Skeletal muscle tissue (tissue), 4 donors: Measurements from ENCODE around the gene CDH15. TPM values are rescaled to one million over a fixed set of nuclear protein-coding genes. Genes with fewer than 3 reads are reported as not detected.
A peak's percentile ranks its signal among the peaks of the same experiment; 100 is the strongest.

Experiments used
- H3K27ac ChIP-seq: one replicate; pipeline ENCODE4 v1.7.0; 2013; ENCODE audit warnings: mild to moderate bottlenecking, low read depth, low read length, inconsistent platforms
- H3K27me3 ChIP-seq, 3 donors: one replicate each; pipeline ENCODE4 v1.7.0; 2013; ENCODE audit warnings: low read length in 3 of 3; ENCODE audit not compliant: control insufficient read depth in 3 of 3, insufficient read depth in 3 of 3
- H3K36me3 ChIP-seq, 3 donors: one replicate each; pipeline ENCODE4 v1.7.0; 2013; ENCODE audit warnings: low read length in 3 of 3; ENCODE audit not compliant: control insufficient read depth in 3 of 3, insufficient read depth in 3 of 3
- H3K4me1 ChIP-seq, 3 donors: one replicate each; pipeline ENCODE4 v1.7.0; 2013; ENCODE audit warnings: low read length in 3 of 3, mild to moderate bottlenecking in 3 of 3; ENCODE audit not compliant: control insufficient read depth in 3 of 3, insufficient read depth in 3 of 3
- H3K4me3 ChIP-seq, 3 donors: one replicate each; pipeline ENCODE4 v1.7.0; 2013; ENCODE audit warnings: low read length in 3 of 3
- H3K9ac ChIP-seq, 3 donors: one replicate each; pipeline ENCODE4 v1.7.0; 2013; ENCODE audit warnings: low read length in 3 of 3, mild to moderate bottlenecking in 3 of 3, moderate library complexity in 2 of 3, low read depth in 1 of 3
- H3K9me3 ChIP-seq, 3 donors: one replicate each; pipeline ENCODE4 v1.7.0; 2013; ENCODE audit warnings: low read length in 3 of 3; ENCODE audit not compliant: control insufficient read depth in 3 of 3
- total RNA-seq: library from RNA; depleted of rRNA; stranded (reverse); fragments of >200 nt; gene quantifications from one replicate; pipeline ENCODE4 v1.2.3, GENCODE V29; 2014
- donor health status: Osteomylitis.

The CDH15 gene
- total RNA-seq, 1 donor from 2014 or later, result 124 TPM

GRCh38 chr16:89210165-89210903, 38.8 kb downstream of the CDH15 start:
- Histone ChIP-seq H3K9ac (no peak overlapping the region), H3K27ac (no peak overlapping the region), H3K36me3 (no peaks in the 10 kb centered on the region), H3K9me3 (no peaks in the 10 kb centered on the region), H3K4me3 (no peak overlapping the region), H3K27me3 (peaks cover 6 to 20% (median 15%) of the 10 kb centered on the region in 3 donors), H3K4me1 (peaks cover 0 to under 1% (median 0%) of the 10 kb centered on the region in 3 donors)

- H3K4me1 ChIP-seq, result peaks cover 0 to 4% (median 2%) of the 10 kb centered on the region in 3 donors
- H3K27me3 ChIP-seq, result peaks cover 6 to 20% (median 15%) of the 10 kb centered on the region in 3 donors
- no peaks in the 10 kb centered on the region for H3K9me3 ChIP-seq
- H3K36me3 ChIP-seq, result no peaks in the 10 kb centered on the region
- no peak overlapping the region for H3K4me3 ChIP-seq
- no peak overlapping the region for H3K9ac ChIP-seq
- H3K27ac ChIP-seq, result no peak overlapping the region
Observed at GRCh38 chr16:89210904-89211515, 39.5 kb downstream of the CDH15 start.

- H3K4me1 ChIP-seq, result peaks cover 9 to 16% (median 10%) of the 10 kb centered on the region in 3 donors
- peaks cover 7 to 16% (median 13%) of the 10 kb centered on the region in 3 donors for H3K36me3 ChIP-seq
- no peaks in the 10 kb centered on the region for H3K9me3 ChIP-seq
- peak overlapping the region; percentile 95 to 97 (median 96) for H3K9ac ChIP-seq
- no peaks in the 10 kb centered on the region for H3K27me3 ChIP-seq
- peak overlapping the region; percentile 92 to 95 (median 93) for H3K4me3 ChIP-seq
- H3K27ac ChIP-seq, result peak overlapping the region; percentile 95
Observed at GRCh38 chr16:89216315-89217137, 45.0 kb downstream of the CDH15 start.

GRCh38 chr16:89217138-89217387, 45.5 kb downstream of the CDH15 start:
- Histone ChIP-seq H3K36me3 (peaks cover 13 to 22% (median 19%) of the 10 kb centered on the region in 3 donors), H3K27me3 (no peaks in the 10 kb centered on the region), H3K4me1 (peaks cover 9 to 16% (median 10%) of the 10 kb centered on the region in 3 donors), H3K9me3 (no peaks in the 10 kb centered on the region), H3K9ac (peak overlapping the region; percentile 95 to 97 (median 96)), H3K4me3 (peak overlapping the region; percentile 92 to 95 (median 93)), H3K27ac (peak overlapping the region; percentile 95)

GRCh38 chr16:89217388-89218191, 46.0 kb downstream of the CDH15 start, which contains the start of gene ZNF778:
Gene ZNF778 (plus strand): TSS chr16:89217703. CDS start chr16:89221128, 3,425 bp downstream.
- peak within 1 kb of the TSS; percentile 95 for H3K27ac ChIP-seq
- H3K36me3 ChIP-seq, result peaks cover 16 to 26% (median 24%) of the 10 kb centered on the region in 3 donors
- peaks cover 9 to 16% (median 10%) of the 10 kb centered on the region in 3 donors for H3K4me1 ChIP-seq
- H3K9me3 ChIP-seq, result no peaks in the 10 kb centered on the region
- no peaks in the 10 kb centered on the region for H3K27me3 ChIP-seq
- peak within 1 kb of the TSS; percentile 95 to 97 (median 96) for H3K9ac ChIP-seq
- H3K4me3 ChIP-seq, result peak within 1 kb of the TSS; percentile 92 to 95 (median 93)

- no peak overlapping the region for H3K4me3 ChIP-seq
- H3K9me3 ChIP-seq, result no peaks in the 10 kb centered on the region
- peaks cover 31 to 41% (median 38%) of the 10 kb centered on the region in 3 donors for H3K36me3 ChIP-seq
- no peak overlapping the region for H3K9ac ChIP-seq
- no peaks in the 10 kb centered on the region for H3K27me3 ChIP-seq
- H3K27ac ChIP-seq, result no peak overlapping the region
- peaks cover 9 to 16% (median 10%) of the 10 kb centered on the region in 3 donors for H3K4me1 ChIP-seq
Observed at GRCh38 chr16:89219365-89219764, 47.8 kb downstream of the CDH15 start.

GRCh38 chr16:89221604-89222003, 50.1 kb downstream of the CDH15 start:
- Histone ChIP-seq H3K36me3 (peaks cover 42 to 57% (median 53%) of the 10 kb centered on the region in 3 donors), H3K9me3 (no peaks in the 10 kb centered on the region), H3K27ac (no peak overlapping the region), H3K4me1 (peaks cover 2 to 9% (median 6%) of the 10 kb centered on the region in 3 donors), H3K9ac (no peak overlapping the region), H3K27me3 (no peaks in the 10 kb centered on the region), H3K4me3 (no peak overlapping the region)

- Histone ChIP-seq H3K27ac (no peak overlapping the region), H3K27me3 (no peaks in the 10 kb centered on the region), H3K36me3 (peaks cover 55 to 70% (median 66%) of the 10 kb centered on the region in 3 donors), H3K9me3 (peaks cover 0 to 1% (median 0%) of the 10 kb centered on the region in 3 donors), H3K9ac (no peak overlapping the region), H3K4me3 (no peak overlapping the region), H3K4me1 (peaks cover 2 to 6% (median 3%) of the 10 kb centered on the region in 3 donors)
Observed at GRCh38 chr16:89222931-89223330, 51.4 kb downstream of the CDH15 start.

GRCh38 chr16:89224665-89225064, 53.1 kb downstream of the CDH15 start:
- Histone ChIP-seq H3K4me1 (peaks cover 0 to under 1% (median 0%) of the 10 kb centered on the region in 3 donors), H3K4me3 (no peak overlapping the region), H3K36me3 (peaks cover 58 to 77% (median 75%) of the 10 kb centered on the region in 3 donors), H3K9ac (no peak overlapping the region), H3K27ac (no peak overlapping the region), H3K9me3 (peaks cover 0 to 3% (median 0%) of the 10 kb centered on the region in 3 donors), H3K27me3 (no peaks in the 10 kb centered on the region)
